SU-DHL-6 (cell line): Measurements from ENCODE around the gene BPIFB2.

Source experiments
- H2AFZ ChIP-seq: fragments of 200-600 bp; sonication (generic); 2 replicates; pipeline ENCODE4 v1.6.1; 2014; ENCODE audit warnings: low read depth, mild to moderate bottlenecking, moderate library complexity, mixed read lengths, antibody characterized with exemption, low read length; ENCODE audit not compliant: severe bottlenecking
- H3F3A ChIP-seq: fragments of 200-600 bp; shearing (Covaris generic); 2 replicates; pipeline ENCODE4 v1.6.0; 2016; ENCODE audit warnings: antibody characterized with exemption, mild to moderate bottlenecking; ENCODE audit not compliant: insufficient read depth
- H3K27ac ChIP-seq: fragments of 200-600 bp; sonication (generic); 2 replicates; pipeline ENCODE4 v1.5.1; 2016; ENCODE audit warnings: low read depth, mild to moderate bottlenecking, low read length, moderate library complexity, mixed read lengths
- H3K27me3 ChIP-seq: fragments of 200-600 bp; sonication (generic), shearing (Covaris generic); 2 replicates; pipeline ENCODE4 v1.6.0; 2014; ENCODE audit warnings: mild to moderate bottlenecking, low read length
- H3K36me3 ChIP-seq: fragments of 200-600 bp; sonication (generic); 2 replicates; pipeline ENCODE4 v1.6.1; 2014; ENCODE audit warnings: mild to moderate bottlenecking, low read length, mixed read lengths
- H3K4me2 ChIP-seq: fragments of 300-600, 200-600 bp; shearing (Covaris generic), sonication (generic); 2 replicates; pipeline ENCODE4 v1.6.0; 2014; ENCODE audit warnings: low read length, low read depth, mild to moderate bottlenecking; ENCODE audit not compliant: poor library complexity, severe bottlenecking
- H3K4me3 ChIP-seq: fragments of 200-600 bp; sonication (generic); 2 replicates; pipeline ENCODE4 v1.5.1; 2014; ENCODE audit warnings: antibody characterized with exemption, low read length, mild to moderate bottlenecking, mixed read lengths; ENCODE audit not compliant: insufficient read depth, poor library complexity, severe bottlenecking
- H3K79me2 ChIP-seq: fragments of 200-600 bp; sonication (generic); 2 replicates; pipeline ENCODE4 v1.6.1; 2014; ENCODE audit warnings: mild to moderate bottlenecking, low read length, moderate library complexity; ENCODE audit not compliant: insufficient read depth
- H3K9ac ChIP-seq: fragments of 200-600 bp; sonication (generic); 2 replicates; pipeline ENCODE4 v1.7.0; 2014; ENCODE audit warnings: mild to moderate bottlenecking, low read length
- H3K9me2 ChIP-seq: fragments of 200-600 bp; sonication (generic); replicated peaks from 2 replicates; pipeline ENCODE4 v1.6.1; 2014; ENCODE audit warnings: low read length; ENCODE audit not compliant: insufficient read depth
- H3K9me3 ChIP-seq: fragments of 200-600 bp; sonication (generic); 2 replicates; pipeline ENCODE4 v1.6.1; 2014; ENCODE audit warnings: low read length, mixed read lengths; ENCODE audit not compliant: insufficient read depth
- H4K20me1 ChIP-seq: fragments of 200-600 bp; sonication (generic); 2 replicates; pipeline ENCODE4 v1.6.1; 2014; ENCODE audit warnings: low read depth, mild to moderate bottlenecking, antibody characterized with exemption, low read length, moderate library complexity, mixed read lengths
- EZH2phosphoT487 ChIP-seq: fragments of 200-600 bp; sonication (generic), shearing (Covaris generic); conservative IDR thresholded peaks from 2 replicates; pipeline ENCODE4 v1.6.1; 2018; ENCODE audit warnings: mild to moderate bottlenecking, antibody characterized with exemption, low read length, moderate library complexity, mixed read lengths
- TF ChIP-seq, protein P1 (sequence below): fragments of 200-600 bp; sonication (generic); IDR thresholded peaks from one replicate; pipeline ENCODE4 v1.5.1; 2017; ENCODE audit warnings: antibody characterized with exemption, mild to moderate bottlenecking, low read length, moderate library complexity; ENCODE audit not compliant: insufficient read depth, poor library complexity, severe bottlenecking

BPIFB2 gene

GRCh38 chr20:33070111-33071053 is 62.9 kb downstream of the BPIFB2 start:
- no peaks in the 10 kb centered on the region for H3K9me3 ChIP-seq
- H3K27me3 ChIP-seq = no peaks in the 10 kb centered on the region
- H3K79me2 ChIP-seq = no peaks in the 10 kb centered on the region
- H3K9me2 ChIP-seq = no peaks in the 10 kb centered on the region
- H3K9ac ChIP-seq = no peak overlapping the region
- no peak overlapping the region for H3K4me2 ChIP-seq
- no peak overlapping the region for H3K4me3 ChIP-seq
- TF ChIP-seq EZH2phosphoT487 = no peak
- TF ChIP-seq, protein P1, sequence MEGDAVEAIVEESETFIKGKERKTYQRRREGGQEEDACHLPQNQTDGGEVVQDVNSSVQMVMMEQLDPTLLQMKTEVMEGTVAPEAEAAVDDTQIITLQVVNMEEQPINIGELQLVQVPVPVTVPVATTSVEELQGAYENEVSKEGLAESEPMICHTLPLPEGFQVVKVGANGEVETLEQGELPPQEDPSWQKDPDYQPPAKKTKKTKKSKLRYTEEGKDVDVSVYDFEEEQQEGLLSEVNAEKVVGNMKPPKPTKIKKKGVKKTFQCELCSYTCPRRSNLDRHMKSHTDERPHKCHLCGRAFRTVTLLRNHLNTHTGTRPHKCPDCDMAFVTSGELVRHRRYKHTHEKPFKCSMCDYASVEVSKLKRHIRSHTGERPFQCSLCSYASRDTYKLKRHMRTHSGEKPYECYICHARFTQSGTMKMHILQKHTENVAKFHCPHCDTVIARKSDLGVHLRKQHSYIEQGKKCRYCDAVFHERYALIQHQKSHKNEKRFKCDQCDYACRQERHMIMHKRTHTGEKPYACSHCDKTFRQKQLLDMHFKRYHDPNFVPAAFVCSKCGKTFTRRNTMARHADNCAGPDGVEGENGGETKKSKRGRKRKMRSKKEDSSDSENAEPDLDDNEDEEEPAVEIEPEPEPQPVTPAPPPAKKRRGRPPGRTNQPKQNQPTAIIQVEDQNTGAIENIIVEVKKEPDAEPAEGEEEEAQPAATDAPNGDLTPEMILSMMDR = no peak
- no peaks in the 10 kb centered on the region for H3K36me3 ChIP-seq
- H4K20me1 ChIP-seq = no peaks in the 10 kb centered on the region
- H2AFZ ChIP-seq = no peak overlapping the region
- H3K27ac ChIP-seq = no peak overlapping the region
- H3F3A ChIP-seq = no peaks in the 10 kb centered on the region

DNA sequence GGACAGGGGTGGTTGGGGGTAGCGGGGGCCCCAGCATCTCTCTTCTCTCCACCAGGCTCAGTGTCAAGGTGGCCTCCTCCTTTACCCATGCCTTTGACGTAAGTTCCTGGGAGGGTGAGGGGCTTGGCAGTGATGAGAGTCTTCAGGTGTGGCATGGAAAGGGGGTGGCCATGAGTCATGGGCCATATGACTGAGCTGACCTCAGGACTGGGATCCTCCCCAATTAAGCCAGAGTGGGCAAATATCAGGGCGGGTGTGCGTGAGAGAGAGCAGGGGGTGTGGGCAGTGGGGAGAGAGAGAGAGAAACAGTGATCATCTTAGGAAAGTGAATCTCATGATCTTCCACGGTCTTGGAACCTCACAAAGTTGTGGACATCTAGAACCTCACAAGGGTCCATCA is 63.7 kb downstream of the BPIFB2 start:
- Histone ChIP-seq H3K36me3 (no peaks in the 10 kb centered on the region), H3F3A (no peaks in the 10 kb centered on the region), H4K20me1 (no peaks in the 10 kb centered on the region), H3K27ac (no peak overlapping the region), H3K9ac (no peak overlapping the region), H3K9me3 (no peaks in the 10 kb centered on the region), H3K27me3 (no peaks in the 10 kb centered on the region), H3K4me3 (no peak overlapping the region), H3K79me2 (no peaks in the 10 kb centered on the region), H3K4me2 (no peak overlapping the region), H2AFZ (no peak overlapping the region), H3K9me2 (no peaks in the 10 kb centered on the region)
- no peak for TF ChIP-seq EZH2phosphoT487
- TF ChIP-seq, protein P1 = no peak

DNA sequence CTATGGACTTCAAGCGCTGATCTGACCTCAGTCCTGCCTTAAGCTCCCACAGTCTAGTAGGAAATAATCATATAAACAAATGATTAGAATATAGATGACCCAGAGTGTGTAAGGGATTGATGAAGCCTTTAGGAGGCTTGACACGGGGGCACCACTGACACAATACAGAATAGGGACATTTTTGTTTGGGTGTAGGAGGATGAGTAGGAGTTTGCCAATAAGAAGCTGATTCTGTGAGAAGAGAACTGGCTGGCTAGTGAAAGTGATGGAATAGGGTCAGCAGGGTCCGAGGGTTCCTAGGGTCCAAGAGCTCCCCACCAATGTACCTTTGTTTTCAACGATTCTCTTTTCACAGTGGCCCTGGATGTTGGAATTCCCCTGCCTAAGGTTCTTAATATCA is 64.9 kb downstream of the BPIFB2 start:
- H2AFZ ChIP-seq = no peak overlapping the region
- TF ChIP-seq, protein P1 = no peak
- TF ChIP-seq EZH2phosphoT487 = no peak
- H3F3A ChIP-seq = no peaks in the 10 kb centered on the region
- H3K4me2 ChIP-seq = no peak overlapping the region
- H3K79me2 ChIP-seq = no peaks in the 10 kb centered on the region
- no peaks in the 10 kb centered on the region for H4K20me1 ChIP-seq
- no peaks in the 10 kb centered on the region for H3K9me2 ChIP-seq
- H3K4me3 ChIP-seq = no peak overlapping the region
- no peaks in the 10 kb centered on the region for H3K9me3 ChIP-seq
- no peaks in the 10 kb centered on the region for H3K36me3 ChIP-seq
- no peak overlapping the region for H3K27ac ChIP-seq
- H3K9ac ChIP-seq = no peak overlapping the region
- H3K27me3 ChIP-seq = no peaks in the 10 kb centered on the region
